Limb (tissue), 2 donors: Measurements from ENCODE around the gene IL36A.

ENCODE experiments used
- DNase-seq, 2 donors: peaks; one replicate each; pipeline ENCODE4 v3.0.0-alpha.2; 2016; ENCODE audit errors: extremely low spot score in 2 of 2

The IL36A gene, protein sequence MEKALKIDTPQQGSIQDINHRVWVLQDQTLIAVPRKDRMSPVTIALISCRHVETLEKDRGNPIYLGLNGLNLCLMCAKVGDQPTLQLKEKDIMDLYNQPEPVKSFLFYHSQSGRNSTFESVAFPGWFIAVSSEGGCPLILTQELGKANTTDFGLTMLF

GRCh38 chr2:113005030-113005509 is at the start of gene IL36A:
IL36A (plus strand) TSS chr2:113005459; CDS start chr2:113005872, 413 bp downstream.
- no peak for DNase-seq

- DNase-seq: no peak
These were observed 47.7 kb upstream of the IL36A start for GRCh38 chr2:112957511-112957910.

DNA sequence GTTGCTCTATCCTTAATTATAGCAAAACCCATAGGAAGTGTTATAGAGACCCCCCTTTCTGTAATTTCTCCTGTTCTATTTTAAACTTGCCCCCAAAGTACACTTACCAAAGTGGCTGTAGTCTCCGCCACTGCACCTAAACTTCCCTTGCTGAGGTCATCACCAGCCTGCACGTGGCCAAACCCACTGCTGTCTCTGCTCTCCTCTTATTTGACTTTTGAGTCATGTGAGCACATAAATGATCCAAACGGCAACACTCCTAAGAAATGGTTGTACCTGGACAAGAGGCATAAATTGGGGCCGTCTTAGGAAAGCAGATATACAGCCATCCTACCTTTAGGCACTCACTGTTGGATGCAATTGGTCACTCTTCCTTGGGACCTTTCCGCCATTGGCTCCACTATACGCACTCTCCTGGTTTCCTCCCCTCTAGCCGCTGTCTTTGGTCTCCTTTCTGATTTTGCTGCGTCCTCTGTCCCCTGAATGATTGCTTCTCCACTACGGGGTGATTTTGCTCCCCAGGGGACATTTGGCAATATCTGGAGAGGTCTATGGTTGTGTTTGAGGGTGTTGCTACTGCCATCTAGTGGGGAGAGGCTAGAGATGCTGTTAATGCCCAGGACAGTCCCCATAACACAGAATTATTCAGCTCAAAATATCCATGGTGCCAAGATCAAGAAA is 46.7 kb upstream of the IL36A start:
- peak; percentile 46 to 48 for DNase-seq

GRCh38 chr2:112959109-112959812 is 46.0 kb upstream of the IL36A start:
- DNase-seq: no peak

DNA sequence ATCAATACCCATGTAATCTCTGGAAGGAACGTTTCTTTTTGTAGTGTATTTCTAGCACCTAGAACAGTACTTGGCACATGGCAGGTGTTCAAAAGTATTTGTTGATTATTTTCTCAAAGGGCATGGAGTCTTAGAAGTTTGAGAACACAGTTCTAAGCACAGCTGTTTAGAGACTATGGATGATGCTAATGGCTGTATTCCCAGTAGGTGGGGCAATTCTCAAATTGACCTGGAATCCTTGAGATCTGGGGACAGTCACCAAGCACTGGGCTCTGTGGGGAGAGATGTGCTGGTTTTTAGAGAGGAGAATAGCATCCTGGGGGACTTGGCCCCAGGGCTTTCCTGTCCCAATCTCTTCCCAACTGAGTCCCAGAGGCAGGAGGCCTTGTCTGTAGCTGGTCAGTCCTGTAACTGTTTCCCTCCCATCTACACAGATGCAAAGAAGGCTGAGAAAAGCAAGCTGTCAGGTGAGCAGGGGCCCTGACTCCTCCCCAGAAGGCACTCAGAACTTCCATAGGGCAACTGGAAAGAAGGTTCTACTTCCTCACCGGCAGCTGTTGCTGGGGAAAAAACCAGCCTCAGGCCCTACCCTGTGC is 44.9 kb upstream of the IL36A start:
- no peak for DNase-seq

DNA sequence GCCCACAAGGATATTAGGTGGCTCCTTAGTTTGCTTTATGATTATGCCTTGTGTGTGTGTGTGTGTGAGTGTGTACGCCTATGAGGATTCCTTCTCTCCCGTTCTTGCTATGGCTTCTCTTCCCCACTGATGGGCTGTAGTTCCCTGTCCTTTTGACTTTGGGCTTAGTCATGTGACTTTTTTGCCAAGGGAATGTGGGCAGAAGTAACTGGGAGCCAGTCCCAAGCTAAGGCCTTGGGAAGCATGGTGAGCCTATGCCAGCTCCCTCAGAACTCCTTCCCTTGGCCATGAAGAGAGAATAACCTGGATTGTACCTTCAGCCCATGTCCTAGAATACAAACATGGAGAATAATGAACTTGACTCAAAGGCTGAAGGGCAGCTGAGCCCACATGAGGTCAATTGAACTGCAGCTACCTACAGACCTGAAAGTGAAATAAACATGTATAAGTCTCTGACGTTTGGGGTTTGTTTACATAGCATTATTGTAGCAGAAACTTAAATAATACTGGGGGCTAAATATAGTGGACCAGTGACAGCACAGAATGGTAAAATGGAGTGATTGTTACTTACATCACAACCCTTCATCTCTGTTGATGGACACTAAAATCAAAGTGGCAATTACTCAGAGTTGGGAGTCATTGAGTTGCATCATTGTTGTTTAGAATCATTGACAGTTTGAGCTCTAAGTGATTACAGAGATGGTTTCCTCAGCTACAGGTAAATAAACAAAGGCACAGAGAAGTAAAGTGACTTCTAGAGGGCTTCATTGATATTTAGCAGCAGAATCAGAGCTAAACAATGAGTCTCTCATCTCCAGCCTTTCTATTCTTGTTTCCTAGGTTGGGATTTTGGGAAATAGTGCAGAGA is 42.7 kb upstream of the IL36A start:
- no peak for DNase-seq

DNA sequence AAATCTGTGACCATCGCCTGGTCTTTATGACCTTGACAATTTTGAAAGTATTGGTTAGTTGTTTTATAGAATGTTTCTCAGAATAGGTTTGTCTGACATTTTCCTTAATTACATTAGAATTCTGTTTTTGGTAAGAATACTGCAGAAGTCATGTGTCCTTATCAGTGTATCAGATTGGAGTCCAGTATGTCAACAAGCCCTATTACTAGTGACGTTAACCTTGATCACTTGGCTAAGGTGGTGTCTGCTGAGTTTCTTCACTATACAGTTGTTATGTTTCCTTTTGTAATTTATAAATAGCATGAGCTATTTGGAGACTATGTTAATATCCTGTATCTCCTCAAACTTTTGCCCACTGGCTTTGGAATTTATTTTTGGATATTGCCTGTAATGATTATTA is 38.2 kb upstream of the IL36A start:
- DNase-seq: no peak

GRCh38 chr2:112972423-112973086 is 32.7 kb upstream of the IL36A start:
- DNase-seq: no peak

DNA sequence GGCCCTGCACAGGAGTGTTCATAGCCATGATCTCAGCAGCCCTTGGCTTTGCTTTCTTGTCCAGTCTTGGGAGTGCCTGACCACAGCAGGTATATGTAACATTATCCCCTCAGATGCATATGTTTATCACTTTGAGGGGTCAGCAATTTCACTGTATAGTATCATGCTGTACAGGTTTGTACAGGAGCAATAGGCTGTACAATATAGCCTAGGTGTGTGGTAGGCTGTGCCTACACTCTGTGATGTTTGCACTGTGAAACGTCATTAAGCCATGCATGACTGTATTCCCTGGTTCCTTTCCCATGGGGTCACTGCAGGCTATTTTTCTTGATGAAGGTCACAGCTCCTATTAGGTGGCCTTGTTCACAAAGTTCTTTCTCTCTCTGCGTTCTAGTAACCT is 32.1 kb upstream of the IL36A start:
- no peak for DNase-seq

DNA sequence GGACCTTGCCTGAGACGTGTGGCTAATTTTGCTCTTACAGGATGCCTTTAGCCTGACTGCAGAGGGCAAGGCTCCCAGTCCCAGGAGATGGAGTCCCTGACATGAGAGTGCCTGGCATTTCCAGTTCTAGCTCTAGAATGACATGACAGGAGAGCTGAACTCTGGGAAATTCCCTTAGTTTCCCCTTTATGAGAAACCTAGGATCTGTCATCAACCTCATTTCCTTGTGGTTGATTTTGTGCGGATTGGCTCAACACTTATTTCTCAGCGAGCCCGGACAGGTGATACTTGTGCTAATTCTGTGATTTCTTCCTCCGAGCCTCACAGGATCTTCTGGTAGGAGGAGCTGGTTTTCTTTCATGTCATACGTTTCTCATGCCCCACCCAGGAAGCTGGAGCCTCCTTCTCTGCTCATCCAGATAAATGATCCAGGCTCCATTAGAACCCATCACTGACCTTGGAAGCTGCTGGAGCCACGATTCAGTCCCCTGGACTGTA is 27.7 kb upstream of the IL36A start, which contains the start of gene IL36G:
TSS of gene IL36G (plus strand) at position 448 of the 498 bp plus-strand sequence. CDS start 633 bp downstream, outside the sequence.
- DNase-seq: no peak

- no peak for DNase-seq
These were observed 25.5 kb upstream of the IL36A start for GRCh38 chr2:112979731-112980130.

GRCh38 chr2:112980537-112980936 is 24.7 kb upstream of the IL36A start:
- no peak for DNase-seq

DNA sequence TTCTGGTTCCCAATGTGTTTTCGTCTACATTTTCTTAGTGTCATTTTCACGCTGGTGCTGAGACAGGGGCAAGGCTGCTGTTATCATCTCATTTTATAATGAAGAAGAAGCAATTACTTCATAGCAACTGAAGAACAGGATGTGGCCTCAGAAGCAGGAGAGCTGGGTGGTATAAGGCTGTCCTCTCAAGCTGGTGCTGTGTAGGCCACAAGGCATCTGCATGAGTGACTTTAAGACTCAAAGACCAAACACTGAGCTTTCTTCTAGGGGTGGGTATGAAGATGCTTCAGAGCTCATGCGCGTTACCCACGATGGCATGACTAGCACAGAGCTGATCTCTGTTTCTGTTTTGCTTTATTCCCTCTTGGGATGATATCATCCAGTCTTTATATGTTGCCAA is 20.2 kb upstream of the IL36A start:
- no peak for DNase-seq

GRCh38 chr2:112989611-112990010 is 15.6 kb upstream of the IL36A start:
- DNase-seq: no peak

GRCh38 chr2:112993831-112994230 is 11.4 kb upstream of the IL36A start:
- no peak for DNase-seq

DNA sequence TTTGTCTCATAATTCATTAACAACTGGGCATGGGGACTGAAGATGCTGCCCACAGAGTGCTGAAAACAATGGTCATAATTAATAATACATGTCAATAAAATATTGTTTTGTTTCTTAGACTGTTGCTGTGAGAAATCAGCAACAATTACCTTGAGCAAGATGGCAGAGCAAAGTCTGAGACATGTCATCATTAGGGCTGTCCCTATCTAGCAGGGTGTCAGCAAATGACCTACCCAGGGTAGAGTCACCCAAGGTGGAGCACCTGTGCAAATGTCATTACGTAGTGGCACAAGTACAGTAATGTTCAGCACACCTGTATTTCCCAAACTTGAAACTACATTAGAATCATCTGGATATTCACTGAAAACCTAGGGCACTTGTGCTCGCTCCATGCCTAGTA is 10.6 kb upstream of the IL36A start:
- no peak for DNase-seq

- no peak for DNase-seq
These were observed 9.8 kb upstream of the IL36A start for GRCh38 chr2:112995346-112995920.

- DNase-seq: no peak
These were observed 8.6 kb upstream of the IL36A start for GRCh38 chr2:112996635-112997034.

DNA sequence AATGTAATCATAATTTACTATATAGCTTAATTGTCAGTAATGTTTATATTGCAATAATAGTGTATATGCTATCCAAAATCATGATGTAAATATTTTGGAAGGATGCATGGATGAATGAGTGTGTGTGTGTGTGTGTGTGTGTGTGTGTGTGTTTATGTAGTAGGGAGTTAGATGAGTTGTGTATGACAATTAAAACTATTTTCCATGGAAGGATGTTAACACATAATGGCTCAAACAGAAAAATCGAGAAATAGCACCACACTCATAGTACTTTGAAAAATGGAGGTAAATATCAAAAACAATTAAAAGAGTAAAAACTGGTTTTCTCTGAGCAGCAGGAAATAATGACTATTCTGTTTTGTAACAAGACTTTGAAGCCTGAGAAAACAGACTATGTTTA is 8.1 kb upstream of the IL36A start:
- DNase-seq: no peak

DNA sequence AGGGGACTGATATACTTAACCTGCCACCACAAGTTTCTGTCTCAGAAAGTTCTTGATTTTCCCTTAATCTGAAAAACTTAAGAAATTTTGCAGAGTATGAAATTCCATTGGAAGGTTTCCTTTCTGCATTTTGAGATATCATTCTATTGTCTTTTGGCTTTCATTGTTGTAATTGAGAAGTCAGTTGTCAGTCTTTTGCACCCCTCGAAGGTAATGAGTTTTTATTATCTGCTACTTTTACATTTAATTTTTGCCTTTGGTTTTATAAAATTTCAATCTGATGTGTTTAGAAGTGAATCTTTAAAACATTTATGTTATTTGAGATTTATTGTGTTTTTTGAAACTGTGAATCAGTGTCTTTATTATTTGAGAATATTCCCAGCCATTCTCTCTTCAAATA is 4.8 kb upstream of the IL36A start:
- DNase-seq: no peak
